ENCODE measurements around the gene MOB1B.
"Not testable (repeated sequence)": the region's sequence is repeated elsewhere in the genome, so short reads cannot be mapped to it uniquely, and the experiment has no call there.

The MOB1B gene

GRCh38 chr4:71004281-71004851 is 102.2 kb downstream of the MOB1B start:
- Histone ChIP-seq H3K9ac (ENCODE audit: low read length) (no peak overlapping the region), H3K4me3 (ENCODE audit: low read length) (no peak overlapping the region), H3K36me3 (ENCODE audit: control insufficient read depth, insufficient read depth, low read length) (no peaks in the 10 kb centered on the region), H3K27me3 (ENCODE audit: control insufficient read depth, insufficient read depth, low read length) (no peaks in the 10 kb centered on the region), H3K4me1 (ENCODE audit: control insufficient read depth, insufficient read depth, low read length) (no peaks in the 10 kb centered on the region), H3K9me3 (ENCODE audit: control insufficient read depth, low read length) (no peaks in the 10 kb centered on the region)

GRCh38 chr4:71005025-71005424 is 102.9 kb downstream of the MOB1B start:
- not testable (repeated sequence) for H3K4me3 ChIP-seq (ENCODE audit: low read length); H3K9ac ChIP-seq (ENCODE audit: low read length)

GRCh38 chr4:71006203-71006907 is 104.2 kb downstream of the MOB1B start:
- no peaks in the 10 kb centered on the region for H3K4me1 ChIP-seq (ENCODE audit: control insufficient read depth, insufficient read depth, low read length)
- no peaks in the 10 kb centered on the region for H3K36me3 ChIP-seq (ENCODE audit: control insufficient read depth, insufficient read depth, low read length)

More at GRCh38 chr4:71005025-71005424, 102.9 kb downstream of the MOB1B start:
- not testable (repeated sequence) for H3K36me3 ChIP-seq (ENCODE audit: control insufficient read depth, insufficient read depth, low read length); H3K9me3 ChIP-seq (ENCODE audit: control insufficient read depth, low read length); H3K4me1 ChIP-seq (ENCODE audit: control insufficient read depth, insufficient read depth, low read length); H3K27me3 ChIP-seq (ENCODE audit: control insufficient read depth, insufficient read depth, low read length)

GRCh38 chr4:71008196-71008595 is 106.0 kb downstream of the MOB1B start:
- Histone ChIP-seq H3K4me1 (ENCODE audit: control insufficient read depth, insufficient read depth, low read length) (no peaks in the 10 kb centered on the region), H3K27me3 (ENCODE audit: control insufficient read depth, insufficient read depth, low read length) (no peaks in the 10 kb centered on the region), H3K4me3 (ENCODE audit: low read length) (no peak overlapping the region), H3K36me3 (ENCODE audit: control insufficient read depth, insufficient read depth, low read length) (no peaks in the 10 kb centered on the region), H3K9ac (ENCODE audit: low read length) (no peak overlapping the region), H3K9me3 (ENCODE audit: control insufficient read depth, low read length) (no peaks in the 10 kb centered on the region)

More at GRCh38 chr4:71006203-71006907, 104.2 kb downstream of the MOB1B start:
- Histone ChIP-seq H3K27me3 (ENCODE audit: control insufficient read depth, insufficient read depth, low read length) (no peaks in the 10 kb centered on the region), H3K4me3 (ENCODE audit: low read length) (no peak overlapping the region), H3K9me3 (ENCODE audit: control insufficient read depth, low read length) (no peaks in the 10 kb centered on the region), H3K9ac (ENCODE audit: low read length) (no peak overlapping the region)

- Histone ChIP-seq H3K36me3 (ENCODE audit: control insufficient read depth, insufficient read depth, low read length) (no peaks in the 10 kb centered on the region), H3K4me3 (ENCODE audit: low read length) (no peak overlapping the region), H3K9ac (ENCODE audit: low read length) (no peak overlapping the region), H3K27me3 (ENCODE audit: control insufficient read depth, insufficient read depth, low read length) (no peaks in the 10 kb centered on the region), H3K4me1 (ENCODE audit: control insufficient read depth, insufficient read depth, low read length) (no peaks in the 10 kb centered on the region), H3K9me3 (ENCODE audit: control insufficient read depth, low read length) (no peaks in the 10 kb centered on the region)
Observed at GRCh38 chr4:71009086-71009485, 106.9 kb downstream of the MOB1B start.

- Histone ChIP-seq H3K9ac (ENCODE audit: low read length) (no peak overlapping the region), H3K4me1 (ENCODE audit: control insufficient read depth, insufficient read depth, low read length) (no peaks in the 10 kb centered on the region), H3K9me3 (ENCODE audit: control insufficient read depth, low read length) (no peaks in the 10 kb centered on the region), H3K36me3 (ENCODE audit: control insufficient read depth, insufficient read depth, low read length) (no peaks in the 10 kb centered on the region), H3K4me3 (ENCODE audit: low read length) (no peak overlapping the region), H3K27me3 (ENCODE audit: control insufficient read depth, insufficient read depth, low read length) (no peaks in the 10 kb centered on the region)
Observed at GRCh38 chr4:71009890-71010588, 107.9 kb downstream of the MOB1B start.

GRCh38 chr4:71011451-71011850 is 109.3 kb downstream of the MOB1B start:
- no peaks in the 10 kb centered on the region for H3K36me3 ChIP-seq (ENCODE audit: control insufficient read depth, insufficient read depth, low read length)
- H3K4me3 ChIP-seq (ENCODE audit: low read length): no peak overlapping the region
- no peaks in the 10 kb centered on the region for H3K27me3 ChIP-seq (ENCODE audit: control insufficient read depth, insufficient read depth, low read length)
- no peaks in the 10 kb centered on the region for H3K4me1 ChIP-seq (ENCODE audit: control insufficient read depth, insufficient read depth, low read length)
- no peak overlapping the region for H3K9ac ChIP-seq (ENCODE audit: low read length)
- H3K9me3 ChIP-seq (ENCODE audit: control insufficient read depth, low read length): no peaks in the 10 kb centered on the region

- not testable (repeated sequence) for H3K9ac ChIP-seq (ENCODE audit: low read length); H3K9me3 ChIP-seq (ENCODE audit: control insufficient read depth, low read length); H3K4me3 ChIP-seq (ENCODE audit: low read length); H3K36me3 ChIP-seq (ENCODE audit: control insufficient read depth, insufficient read depth, low read length); H3K27me3 ChIP-seq (ENCODE audit: control insufficient read depth, insufficient read depth, low read length); H3K4me1 ChIP-seq (ENCODE audit: control insufficient read depth, insufficient read depth, low read length)
Observed at GRCh38 chr4:71017391-71017790, 115.2 kb downstream of the MOB1B start.

GRCh38 chr4:71020611-71021010 is 118.4 kb downstream of the MOB1B start:
- Histone ChIP-seq H3K4me3 (ENCODE audit: low read length) (no peak overlapping the region), H3K36me3 (ENCODE audit: control insufficient read depth, insufficient read depth, low read length) (no peaks in the 10 kb centered on the region)

GRCh38 chr4:71025654-71026053 is 123.5 kb downstream of the MOB1B start:
- Histone ChIP-seq H3K36me3 (ENCODE audit: control insufficient read depth, insufficient read depth, low read length) (no peaks in the 10 kb centered on the region), H3K9me3 (ENCODE audit: control insufficient read depth, low read length) (no peaks in the 10 kb centered on the region), H3K9ac (ENCODE audit: low read length) (no peak overlapping the region), H3K4me1 (ENCODE audit: control insufficient read depth, insufficient read depth, low read length) (no peaks in the 10 kb centered on the region), H3K27me3 (ENCODE audit: control insufficient read depth, insufficient read depth, low read length) (no peaks in the 10 kb centered on the region), H3K4me3 (ENCODE audit: low read length) (no peak overlapping the region)

More at GRCh38 chr4:71020611-71021010, 118.4 kb downstream of the MOB1B start:
- H3K4me1 ChIP-seq (ENCODE audit: control insufficient read depth, insufficient read depth, low read length): no peaks in the 10 kb centered on the region
- H3K9me3 ChIP-seq (ENCODE audit: control insufficient read depth, low read length): no peaks in the 10 kb centered on the region
- H3K9ac ChIP-seq (ENCODE audit: low read length): no peak overlapping the region
- H3K27me3 ChIP-seq (ENCODE audit: control insufficient read depth, insufficient read depth, low read length): no peaks in the 10 kb centered on the region

GRCh38 chr4:71026086-71026485 is 123.9 kb downstream of the MOB1B start:
- no peaks in the 10 kb centered on the region for H3K9me3 ChIP-seq (ENCODE audit: control insufficient read depth, low read length)
- H3K36me3 ChIP-seq (ENCODE audit: control insufficient read depth, insufficient read depth, low read length): no peaks in the 10 kb centered on the region
- no peak overlapping the region for H3K9ac ChIP-seq (ENCODE audit: low read length)
- no peaks in the 10 kb centered on the region for H3K27me3 ChIP-seq (ENCODE audit: control insufficient read depth, insufficient read depth, low read length)
- no peak overlapping the region for H3K4me3 ChIP-seq (ENCODE audit: low read length)
- no peaks in the 10 kb centered on the region for H3K4me1 ChIP-seq (ENCODE audit: control insufficient read depth, insufficient read depth, low read length)

GRCh38 chr4:71027611-71028010 is 125.4 kb downstream of the MOB1B start:
- Histone ChIP-seq H3K4me3 (ENCODE audit: low read length) (no peak overlapping the region), H3K27me3 (ENCODE audit: control insufficient read depth, insufficient read depth, low read length) (no peaks in the 10 kb centered on the region), H3K9me3 (ENCODE audit: control insufficient read depth, low read length) (no peaks in the 10 kb centered on the region), H3K9ac (ENCODE audit: low read length) (no peak overlapping the region), H3K4me1 (ENCODE audit: control insufficient read depth, insufficient read depth, low read length) (no peaks in the 10 kb centered on the region), H3K36me3 (ENCODE audit: control insufficient read depth, insufficient read depth, low read length) (no peaks in the 10 kb centered on the region)

Data from mucosa of stomach (tissue), 1 donor.